ENCODE data around the gene GJC2.

GRCh38 chr1:228176024-228176395, 26.3 kb downstream of the GJC2 start:
- TF ChIP-seq POLR2A (IDR thresholded peaks at IDR 0.05): no peak
- no peak for TF ChIP-seq CTCF (IDR thresholded peaks at IDR 0.05)
